SK-N-SH treated with all-trans-retinoic acid at 6 μM for 48 hours (cell line): ENCODE results near the gene DPH3.

Experiments used
- ATAC-seq: fragments of 200-7000 bp; cut with Tn5 transposase; 3 replicates; pipeline ENCODE4 v1.9.1; 2020; ENCODE audit warnings: mild to moderate bottlenecking, moderate library complexity
- ARNTL ChIP-seq: fragments of 450-650 bp; formaldehyde crosslinking; IDR thresholded peaks from 2 replicates; pipeline ENCODE4 v1.5.0; 2020; ENCODE audit warnings: low read depth, mild to moderate bottlenecking, moderate library complexity, borderline replicate concordance
- BACH2 ChIP-seq: fragments of 250-450 bp; sonication (Bioruptor Pico); IDR thresholded peaks from 2 replicates; pipeline ENCODE4 v1.9.0; 2021; ENCODE audit warnings: mild to moderate bottlenecking, borderline replicate concordance
- CREB5 ChIP-seq: fragments of 250-450 bp; sonication (Bioruptor Pico); IDR thresholded peaks from 2 replicates; pipeline ENCODE4 v1.5.1; 2020; ENCODE audit warnings: low read depth, mild to moderate bottlenecking, moderate library complexity
- CSDC2 ChIP-seq: fragments of 250-450 bp; sonication (Bioruptor Pico); IDR thresholded peaks from 2 replicates; pipeline ENCODE4 v1.5.0; 2020; ENCODE audit warnings: mild to moderate bottlenecking, moderate library complexity
- CSRNP3 ChIP-seq: fragments of 250-450 bp; sonication (Bioruptor Pico); IDR thresholded peaks from 2 replicates; pipeline ENCODE4 v1.5.1; 2021; ENCODE audit warnings: mild to moderate bottlenecking, moderate library complexity
- ESRRG ChIP-seq: fragments of 250-450 bp; sonication (Bioruptor Pico); IDR thresholded peaks from 2 replicates; pipeline ENCODE4 v1.6.1; 2021; ENCODE audit warnings: mild to moderate bottlenecking
- GLIS3 ChIP-seq: fragments of 250-450 bp; sonication (Bioruptor Pico); IDR thresholded peaks from 2 replicates; pipeline ENCODE4 v1.5.0; 2020; ENCODE audit warnings: mild to moderate bottlenecking, moderate library complexity
- ISL1 ChIP-seq: fragments of 250-450 bp; sonication (Bioruptor Pico); IDR thresholded peaks from 2 replicates; pipeline ENCODE4 v2.1.2; 2022; ENCODE audit warnings: mild to moderate bottlenecking, moderate library complexity
- OSR1 ChIP-seq: fragments of 250-450 bp; sonication (Bioruptor Pico); IDR thresholded peaks from 2 replicates; pipeline ENCODE4 v1.8.0; 2022; ENCODE audit warnings: moderate library complexity, mild to moderate bottlenecking, inconsistent platforms
- PPARA ChIP-seq: fragments of 250-450 bp; sonication (Bioruptor Pico); IDR thresholded peaks from 2 replicates; pipeline ENCODE4 v1.5.0; 2020; ENCODE audit warnings: mild to moderate bottlenecking, borderline replicate concordance
- RARB ChIP-seq: fragments of 250-450 bp; sonication (Bioruptor Pico); IDR thresholded peaks from 2 replicates; pipeline ENCODE4 v1.8.0; 2021; ENCODE audit warnings: mild to moderate bottlenecking, moderate library complexity
- SNAI2 ChIP-seq: fragments of 250-450 bp; sonication (Bioruptor Pico); IDR thresholded peaks from 2 replicates; pipeline ENCODE4 v1.5.0; 2020; ENCODE audit warnings: mild to moderate bottlenecking, moderate library complexity
- TCF4 ChIP-seq: fragments of 250-450 bp; sonication (Bioruptor Pico); IDR thresholded peaks from 2 replicates; pipeline ENCODE4 v1.8.0; 2021; ENCODE audit warnings: mild to moderate bottlenecking, moderate library complexity, borderline replicate concordance
- TOX ChIP-seq: fragments of 250-450 bp; sonication (Bioruptor Pico); IDR thresholded peaks from 2 replicates; pipeline ENCODE4 v1.8.0; 2021; ENCODE audit warnings: mild to moderate bottlenecking, moderate library complexity, borderline replicate concordance
- ZC3H10 ChIP-seq: fragments of 250-450 bp; sonication (Bioruptor Pico); IDR thresholded peaks from 2 replicates; pipeline ENCODE4 v1.5.1; 2021; ENCODE audit warnings: mild to moderate bottlenecking, moderate library complexity
- ZFP3 ChIP-seq: fragments of 250-450 bp; sonication (Bioruptor Pico); IDR thresholded peaks from 2 replicates; pipeline ENCODE4 v1.5.0; 2020; ENCODE audit warnings: mild to moderate bottlenecking, moderate library complexity
- ZFP30 ChIP-seq: fragments of 450-650 bp; formaldehyde crosslinking; IDR thresholded peaks from 2 replicates; pipeline ENCODE4 v1.5.0; 2022; ENCODE audit warnings: mild to moderate bottlenecking, moderate library complexity
- ZNF565 ChIP-seq: fragments of 450-650 bp; formaldehyde crosslinking; conservative IDR thresholded peaks from 2 replicates; pipeline ENCODE4 v1.5.0; 2020; ENCODE audit warnings: low read depth, mild to moderate bottlenecking, moderate library complexity
- ZNF70 ChIP-seq: fragments of 450-650 bp; formaldehyde crosslinking; IDR thresholded peaks from 2 replicates; pipeline ENCODE4 v1.5.0; 2020; ENCODE audit warnings: mild to moderate bottlenecking, moderate library complexity
- ZNF8 ChIP-seq: fragments of 450-650 bp; formaldehyde crosslinking; IDR thresholded peaks from 2 replicates; pipeline ENCODE4 v1.5.0; 2020; ENCODE audit warnings: mild to moderate bottlenecking, moderate library complexity
- TF ChIP-seq, protein P1 (sequence below): fragments of 250-450 bp; sonication (Bioruptor Pico); IDR thresholded peaks from 2 replicates; pipeline ENCODE4 v1.8.0; 2021; ENCODE audit warnings: low read depth, mild to moderate bottlenecking, moderate library complexity, borderline replicate concordance
- TF ChIP-seq, protein P2 (sequence below): fragments of 250-450 bp; sonication (Bioruptor Pico); IDR thresholded peaks from 2 replicates; pipeline ENCODE4 v1.8.0; 2020; ENCODE audit warnings: mild to moderate bottlenecking, moderate library complexity, borderline replicate concordance

Gene DPH3

DNA sequence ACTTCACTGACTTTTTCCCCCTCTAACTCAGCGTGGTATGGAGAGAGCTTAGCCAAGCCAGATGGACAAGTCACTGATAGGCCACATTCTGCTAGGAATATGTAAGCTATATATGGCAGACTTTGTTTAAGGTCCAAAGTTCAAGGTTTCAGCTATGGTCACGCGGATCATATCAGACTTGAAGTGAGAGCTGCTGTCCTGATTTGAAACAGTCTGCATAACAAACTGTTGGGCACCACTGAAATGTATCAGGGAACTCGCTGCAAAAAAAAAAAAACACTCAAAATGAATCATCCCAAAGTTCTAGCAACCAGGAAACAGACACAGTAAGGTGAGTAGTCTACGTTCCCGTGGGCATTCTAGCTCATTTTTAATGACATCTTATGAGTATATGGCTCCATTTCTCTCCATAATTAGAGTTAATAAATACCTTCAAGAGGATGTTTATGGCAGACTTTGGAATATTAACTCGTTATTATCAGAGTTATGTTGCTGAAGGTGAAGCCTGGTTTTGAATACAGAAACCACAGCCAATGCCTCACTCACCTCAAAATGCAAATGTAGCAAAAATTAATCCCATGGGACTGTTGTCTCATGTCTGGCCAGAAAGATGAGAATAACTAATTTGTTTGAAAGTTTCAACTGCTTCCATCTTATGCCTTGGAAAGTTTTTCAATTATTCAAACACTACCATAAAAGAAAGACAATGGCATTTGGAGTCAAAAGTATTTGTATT is 12.3 kb downstream of the DPH3 start:
- ATAC-seq = no peak
- TF ChIP-seq ZNF8 (CRISPR knock-in tag) = no peak
- TF ChIP-seq OSR1 (CRISPR knock-in tag) = no peak
- TF ChIP-seq, all 23 proteins: peak for 0

DNA sequence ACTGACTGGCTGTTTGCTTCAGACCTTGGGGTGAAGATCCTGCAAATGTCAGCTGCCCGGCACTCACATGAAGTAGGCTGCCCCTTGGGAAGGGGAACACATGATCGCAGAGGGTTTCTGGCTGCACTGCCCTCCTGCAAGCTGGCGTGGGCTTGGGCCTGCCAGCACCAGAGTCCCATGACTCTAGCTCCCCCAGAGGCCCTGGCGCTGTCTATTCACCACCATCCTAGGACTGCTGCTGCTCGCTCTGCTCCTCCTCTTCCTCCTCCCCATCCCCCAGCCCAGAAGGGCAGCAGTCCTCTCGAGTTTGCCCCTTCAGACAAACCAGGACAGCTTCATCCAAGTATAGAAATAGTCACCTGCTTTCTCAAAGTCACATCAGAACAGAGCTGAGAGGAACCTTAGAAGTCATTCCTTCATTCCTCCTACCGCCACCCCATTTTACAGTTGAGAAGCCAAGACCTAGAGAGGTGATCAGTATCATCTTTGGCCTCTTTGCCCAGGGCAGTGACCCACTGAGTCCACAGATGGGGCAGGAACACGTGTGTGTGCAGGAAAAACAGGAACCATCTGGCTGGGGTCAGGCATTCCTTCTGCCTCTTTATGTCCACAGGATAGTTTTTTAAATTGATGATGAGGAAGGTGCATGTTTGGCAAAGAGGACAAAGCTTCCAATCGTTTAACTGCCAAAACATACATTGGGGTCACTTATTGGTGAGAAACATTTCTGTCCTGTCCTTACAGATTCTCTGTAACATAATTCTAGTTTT is 13.2 kb downstream of the DPH3 start:
- TF ChIP-seq TOX (CRISPR knock-in tag) = no peak
- no peak for TF ChIP-seq TCF4
- TF ChIP-seq RARB (CRISPR knock-in tag) = no peak
- TF ChIP-seq ZFP3 (CRISPR knock-in tag) = no peak
- no peak for TF ChIP-seq ARNTL
- no peak for TF ChIP-seq ISL1
- TF ChIP-seq ZC3H10 (CRISPR knock-in tag) = no peak
- no peak for TF ChIP-seq SNAI2 (CRISPR knock-in tag)
- no peak for TF ChIP-seq BACH2 (CRISPR knock-in tag)
- no peak for TF ChIP-seq ZNF565 (CRISPR knock-in tag)
- TF ChIP-seq GLIS3 (CRISPR knock-in tag) = no peak
- TF ChIP-seq CSDC2 (CRISPR knock-in tag) = no peak
- TF ChIP-seq OSR1 (CRISPR knock-in tag) = no peak
- TF ChIP-seq CREB5 = no peak
- no peak for TF ChIP-seq ESRRG
- no peak for TF ChIP-seq ZNF70 (CRISPR knock-in tag)
- no peak for TF ChIP-seq CSRNP3 (CRISPR knock-in tag)
- TF ChIP-seq ZNF8 (CRISPR knock-in tag) = no peak
- TF ChIP-seq, protein P1, sequence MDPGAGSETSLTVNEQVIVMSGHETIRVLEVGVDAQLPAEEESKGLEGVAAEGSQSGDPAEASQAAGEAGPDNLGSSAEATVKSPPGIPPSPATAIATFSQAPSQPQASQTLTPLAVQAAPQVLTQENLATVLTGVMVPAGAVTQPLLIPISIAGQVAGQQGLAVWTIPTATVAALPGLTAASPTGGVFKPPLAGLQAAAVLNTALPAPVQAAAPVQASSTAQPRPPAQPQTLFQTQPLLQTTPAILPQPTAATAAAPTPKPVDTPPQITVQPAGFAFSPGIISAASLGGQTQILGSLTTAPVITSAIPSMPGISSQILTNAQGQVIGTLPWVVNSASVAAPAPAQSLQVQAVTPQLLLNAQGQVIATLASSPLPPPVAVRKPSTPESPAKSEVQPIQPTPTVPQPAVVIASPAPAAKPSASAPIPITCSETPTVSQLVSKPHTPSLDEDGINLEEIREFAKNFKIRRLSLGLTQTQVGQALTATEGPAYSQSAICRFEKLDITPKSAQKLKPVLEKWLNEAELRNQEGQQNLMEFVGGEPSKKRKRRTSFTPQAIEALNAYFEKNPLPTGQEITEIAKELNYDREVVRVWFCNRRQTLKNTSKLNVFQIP (CRISPR knock-in tag) = no peak
- ATAC-seq = no peak

DNA sequence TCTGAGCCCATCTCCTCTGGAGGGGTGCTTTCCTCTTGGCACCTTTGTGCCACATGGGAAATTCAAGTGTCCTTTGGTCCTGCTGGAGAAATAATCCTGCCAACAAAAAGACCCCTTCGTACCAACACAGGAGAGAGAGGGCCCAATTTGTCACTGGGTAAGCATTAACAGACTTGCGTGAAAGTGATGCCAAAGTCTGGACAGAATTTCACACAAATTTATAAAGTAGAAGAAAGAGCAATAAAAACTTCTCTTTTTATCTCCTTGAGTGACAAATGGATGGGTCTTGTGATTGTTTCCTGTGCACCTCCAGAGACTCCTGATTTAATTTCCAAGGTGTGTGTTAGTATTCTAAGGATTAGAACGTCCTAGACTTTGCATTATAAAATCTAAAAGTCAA is 14.9 kb downstream of the DPH3 start:
- TF ChIP-seq ZNF8 (CRISPR knock-in tag) = no peak
- no peak for ATAC-seq

DNA sequence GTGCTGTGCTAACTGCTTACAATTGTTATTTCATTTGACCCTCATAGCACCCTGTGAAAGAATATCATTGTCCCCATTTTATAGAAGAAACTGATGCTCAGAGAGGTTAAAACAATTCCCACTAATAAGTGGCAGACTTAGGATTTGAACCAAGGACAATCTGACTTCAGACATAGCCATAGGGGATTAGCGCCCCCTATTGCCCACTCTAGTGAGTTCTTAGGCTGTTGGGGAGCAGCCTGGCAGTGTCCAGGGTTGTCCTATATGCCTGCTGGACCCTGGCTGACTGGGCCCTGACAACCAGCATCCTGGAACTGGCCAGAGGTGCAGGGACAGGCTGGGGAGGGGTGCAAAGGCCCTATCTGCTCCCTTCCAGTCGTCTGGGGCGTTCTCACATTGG is 15.4 kb downstream of the DPH3 start:
- ATAC-seq = peak; percentile 68
- TF ChIP-seq TOX (CRISPR knock-in tag) (no peak), OSR1 (CRISPR knock-in tag) (no peak), BACH2 (CRISPR knock-in tag) (no peak), SNAI2 (CRISPR knock-in tag) (no peak), CSDC2 (CRISPR knock-in tag) (no peak), TCF4 (no peak), ZNF8 (CRISPR knock-in tag) (no peak), CSRNP3 (CRISPR knock-in tag) (no peak), ZC3H10 (CRISPR knock-in tag) (no peak), ESRRG (no peak), RARB (CRISPR knock-in tag) (no peak), ZFP30 (CRISPR knock-in tag) (no peak), PPARA (CRISPR knock-in tag) (no peak), CREB5 (no peak), ZNF70 (CRISPR knock-in tag) (no peak)
- TF ChIP-seq, protein P1 (CRISPR knock-in tag) = no peak
- TF ChIP-seq, protein P2, sequence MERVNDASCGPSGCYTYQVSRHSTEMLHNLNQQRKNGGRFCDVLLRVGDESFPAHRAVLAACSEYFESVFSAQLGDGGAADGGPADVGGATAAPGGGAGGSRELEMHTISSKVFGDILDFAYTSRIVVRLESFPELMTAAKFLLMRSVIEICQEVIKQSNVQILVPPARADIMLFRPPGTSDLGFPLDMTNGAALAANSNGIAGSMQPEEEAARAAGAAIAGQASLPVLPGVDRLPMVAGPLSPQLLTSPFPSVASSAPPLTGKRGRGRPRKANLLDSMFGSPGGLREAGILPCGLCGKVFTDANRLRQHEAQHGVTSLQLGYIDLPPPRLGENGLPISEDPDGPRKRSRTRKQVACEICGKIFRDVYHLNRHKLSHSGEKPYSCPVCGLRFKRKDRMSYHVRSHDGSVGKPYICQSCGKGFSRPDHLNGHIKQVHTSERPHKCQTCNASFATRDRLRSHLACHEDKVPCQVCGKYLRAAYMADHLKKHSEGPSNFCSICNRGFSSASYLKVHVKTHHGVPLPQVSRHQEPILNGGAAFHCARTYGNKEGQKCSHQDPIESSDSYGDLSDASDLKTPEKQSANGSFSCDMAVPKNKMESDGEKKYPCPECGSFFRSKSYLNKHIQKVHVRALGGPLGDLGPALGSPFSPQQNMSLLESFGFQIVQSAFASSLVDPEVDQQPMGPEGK (CRISPR knock-in tag) = no peak
